Neural progenitor cell (in vitro differentiated cells): ENCODE data around the gene SPTB. TPM values are rescaled to one million over a fixed set of nuclear protein-coding genes. Genes with fewer than 3 reads are reported as not detected.

ENCODE experiments used
- DNase-seq: peaks from one replicate; pipeline ENCODE4 v3.0.0-alpha.2; 2016; ENCODE audit warnings: low spot score
- H2AFZ ChIP-seq: fragments of 200-600 bp; sonication (generic); replicated peaks from 2 replicates; pipeline ENCODE4 v1.6.1; 2016; ENCODE audit warnings: antibody characterized with exemption
- H3F3A ChIP-seq: fragments of 200-600 bp; sonication (generic); 2 replicates; pipeline ENCODE4 v1.6.1; 2016; ENCODE audit warnings: antibody characterized with exemption, low read depth
- H3K27ac ChIP-seq: fragments of 200-600 bp; sonication (generic); 2 replicates; pipeline ENCODE4 v1.5.1; 2016; ENCODE audit warnings: mild to moderate bottlenecking
- H3K27me3 ChIP-seq: fragments of 200-600 bp; sonication (generic); 2 replicates; pipeline ENCODE4 v1.6.1; 2016; ENCODE audit warnings: mild to moderate bottlenecking, moderate library complexity
- H3K36me3 ChIP-seq: fragments of 200-600 bp; sonication (generic); 2 replicates; pipeline ENCODE4 v1.5.1; 2016
- H3K4me1 ChIP-seq: fragments of 200-600 bp; sonication (generic); 2 replicates; pipeline ENCODE4 v1.6.1; 2016; ENCODE audit warnings: mixed run types
- H3K4me2 ChIP-seq: fragments of 200-600 bp; sonication (generic); 2 replicates; pipeline ENCODE4 v1.6.1; 2016
- H3K4me3 ChIP-seq: fragments of 200-600 bp; sonication (generic); 2 replicates; pipeline ENCODE4 v1.5.1; 2016
- H3K79me2 ChIP-seq: fragments of 200-600 bp; sonication (generic); 2 replicates; pipeline ENCODE4 v1.6.1; 2016; ENCODE audit warnings: low read depth
- H3K9ac ChIP-seq: fragments of 200-600 bp; sonication (generic); 2 replicates; pipeline ENCODE4 v1.6.1; 2016
- H3K9me3 ChIP-seq: fragments of 200-600 bp; sonication (generic); 2 replicates; pipeline ENCODE4 v1.5.1; 2016; ENCODE audit warnings: low read depth
- H4K20me1 ChIP-seq: fragments of 200-600 bp; sonication (generic); 2 replicates; pipeline ENCODE4 v1.6.1; 2016; ENCODE audit warnings: low read depth
- H3K27ac Mint-ChIP-seq: 3 replicates; pipeline ENCODE4 v1.8.0; 2021; ENCODE audit warnings: mixed read lengths
- H3K27me3 Mint-ChIP-seq: 2 replicates; pipeline ENCODE4 v1.8.0; 2022; ENCODE audit warnings: low read depth, mild to moderate bottlenecking, inconsistent platforms, moderate library complexity, mixed read lengths; ENCODE audit not compliant: insufficient read depth
- H3K36me3 Mint-ChIP-seq: 3 replicates; pipeline ENCODE4 v1.8.0; 2021; ENCODE audit warnings: mixed read lengths
- H3K4me1 Mint-ChIP-seq: 3 replicates; pipeline ENCODE4 v1.8.0; 2021; ENCODE audit warnings: mixed read lengths
- H3K4me3 Mint-ChIP-seq: 3 replicates; pipeline ENCODE4 v1.8.0; 2021; ENCODE audit warnings: mild to moderate bottlenecking, moderate library complexity, mixed read lengths
- H3K9me3 Mint-ChIP-seq: 3 replicates; pipeline ENCODE4 v1.8.0; 2020; ENCODE audit warnings: mixed read lengths
- EZH2 ChIP-seq: fragments of 200-600 bp; sonication (generic); IDR thresholded peaks from 2 replicates; pipeline ENCODE4 v1.6.1; 2017; ENCODE audit warnings: antibody characterized with exemption, mild to moderate bottlenecking, moderate library complexity
- EZH2phosphoT487 ChIP-seq: fragments of 200-600 bp; sonication (generic); IDR thresholded peaks from 2 replicates; pipeline ENCODE4 v1.6.1; 2017; ENCODE audit warnings: antibody characterized with exemption
- total RNA-seq: library from RNA; depleted of rRNA; stranded (reverse); fragments of >200 nt; gene quantifications from 2 replicates; pipeline ENCODE4 v1.2.3, GENCODE V29; 2015; ENCODE audit warnings: low replicate concordance
- TF ChIP-seq, protein P1 (sequence below): fragments of 200-600 bp; sonication (generic); IDR thresholded peaks from 2 replicates; pipeline ENCODE4 v1.5.1; 2017; ENCODE audit warnings: antibody characterized with exemption, mild to moderate bottlenecking

SPTB gene
- total RNA-seq, 1 donor from 2014 or later, result 0.09 TPM

DNA sequence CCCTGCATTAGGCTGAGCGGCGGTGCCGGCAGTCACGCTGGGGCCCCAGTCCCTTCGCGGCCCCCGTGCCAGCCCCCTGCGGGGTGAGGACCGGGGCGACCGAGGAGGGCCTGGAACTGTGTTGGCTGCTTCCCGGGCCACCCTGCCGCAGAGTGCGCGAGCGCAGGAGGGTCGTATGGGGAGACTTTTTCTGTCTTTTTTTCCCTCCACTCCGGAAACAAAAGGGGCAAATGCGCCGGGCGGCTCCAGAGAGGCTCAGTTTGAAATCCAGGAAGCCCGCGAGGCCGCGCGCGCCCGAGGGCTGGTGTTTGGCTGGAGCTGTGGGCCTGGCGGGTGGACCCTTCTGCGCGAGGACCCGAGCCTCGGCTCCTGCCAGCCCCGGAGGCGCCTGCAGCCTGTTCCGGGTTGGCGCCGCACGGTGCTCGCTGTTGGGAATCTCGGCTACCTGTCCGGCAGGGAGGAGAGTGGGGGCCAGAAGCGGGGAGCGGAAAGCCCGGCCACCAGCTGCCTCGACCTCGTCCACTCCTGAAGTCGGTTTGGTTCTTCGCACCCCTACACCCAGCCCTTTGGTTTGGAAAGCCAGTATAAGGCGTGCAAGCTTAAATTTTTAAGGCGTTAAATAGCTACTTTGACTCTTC lies 174.8 kb downstream of the SPTB start:
- Histone ChIP-seq H3K9me3 (no peaks in the 10 kb centered on the region), H2AFZ (peak overlapping the region; percentile 87), H4K20me1 (peaks cover 43% of the 10 kb centered on the region), H3K27me3 (peaks cover 21% of the 10 kb centered on the region), H3K27ac (no peak overlapping the region), H3K4me1 (peaks cover 78% of the 10 kb centered on the region), H3K36me3 (no peaks in the 10 kb centered on the region), H3K9ac (peak overlapping the region; percentile 41), H3K4me2 (peak overlapping the region; percentile 93), H3F3A (peaks cover 78% of the 10 kb centered on the region), H3K79me2 (peaks cover 57% of the 10 kb centered on the region), H3K4me3 (peak overlapping the region; percentile 82)
- H3K9me3 Mint-ChIP-seq, result no peaks in the 10 kb centered on the region
- H3K4me3 Mint-ChIP-seq, result peak overlapping the region; percentile 89
- H3K4me1 Mint-ChIP-seq, result peaks cover 73% of the 10 kb centered on the region
- peaks cover 2% of the 10 kb centered on the region for H3K36me3 Mint-ChIP-seq
- peak; percentile 47 for DNase-seq
- TF ChIP-seq EZH2phosphoT487 (no peak), EZH2 (no peak)
- TF ChIP-seq, protein P1, sequence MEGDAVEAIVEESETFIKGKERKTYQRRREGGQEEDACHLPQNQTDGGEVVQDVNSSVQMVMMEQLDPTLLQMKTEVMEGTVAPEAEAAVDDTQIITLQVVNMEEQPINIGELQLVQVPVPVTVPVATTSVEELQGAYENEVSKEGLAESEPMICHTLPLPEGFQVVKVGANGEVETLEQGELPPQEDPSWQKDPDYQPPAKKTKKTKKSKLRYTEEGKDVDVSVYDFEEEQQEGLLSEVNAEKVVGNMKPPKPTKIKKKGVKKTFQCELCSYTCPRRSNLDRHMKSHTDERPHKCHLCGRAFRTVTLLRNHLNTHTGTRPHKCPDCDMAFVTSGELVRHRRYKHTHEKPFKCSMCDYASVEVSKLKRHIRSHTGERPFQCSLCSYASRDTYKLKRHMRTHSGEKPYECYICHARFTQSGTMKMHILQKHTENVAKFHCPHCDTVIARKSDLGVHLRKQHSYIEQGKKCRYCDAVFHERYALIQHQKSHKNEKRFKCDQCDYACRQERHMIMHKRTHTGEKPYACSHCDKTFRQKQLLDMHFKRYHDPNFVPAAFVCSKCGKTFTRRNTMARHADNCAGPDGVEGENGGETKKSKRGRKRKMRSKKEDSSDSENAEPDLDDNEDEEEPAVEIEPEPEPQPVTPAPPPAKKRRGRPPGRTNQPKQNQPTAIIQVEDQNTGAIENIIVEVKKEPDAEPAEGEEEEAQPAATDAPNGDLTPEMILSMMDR, result no peak
- peaks cover 33% of the 10 kb centered on the region for H3K27me3 Mint-ChIP-seq
- no peak overlapping the region for H3K27ac Mint-ChIP-seq

DNA sequence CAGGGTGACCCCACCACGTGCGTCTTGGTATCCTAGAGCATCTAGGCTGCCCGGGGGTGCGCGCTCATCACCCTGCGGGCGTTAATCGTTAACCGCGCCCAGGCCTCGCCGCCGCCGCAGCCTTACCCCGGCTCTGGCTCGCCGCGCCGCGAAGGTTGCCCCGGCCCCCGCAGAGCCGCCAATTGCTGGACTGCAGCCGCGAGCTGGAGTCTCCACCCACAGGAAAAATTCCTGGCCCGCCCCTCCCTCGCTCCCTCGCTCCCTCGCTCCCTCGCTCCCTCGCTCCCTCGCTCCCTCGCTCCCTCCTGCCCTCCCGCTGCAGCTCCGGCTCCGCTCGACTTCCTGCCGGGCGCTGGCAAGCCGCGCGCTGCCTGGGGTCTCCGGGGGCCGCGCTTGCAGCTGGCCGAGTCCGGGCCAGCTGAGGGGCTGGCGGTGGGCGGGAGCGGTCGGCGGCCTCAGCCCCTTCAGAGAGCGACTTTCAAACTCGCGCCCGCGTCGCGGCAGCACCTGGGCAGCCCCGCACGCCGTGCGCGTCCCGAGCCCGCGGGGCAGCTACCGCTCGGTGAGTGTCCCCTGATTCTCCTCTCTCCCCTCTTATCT lies 175.5 kb downstream of the SPTB start, which contains the start of gene PLEKHG3:
Gene PLEKHG3, plus strand, starts transcription at position 282 of the 600 bp plus-strand sequence. CDS start 23,208 bp downstream, outside the sequence.
- TF ChIP-seq EZH2phosphoT487, result no peak
- TF ChIP-seq EZH2, result peak; percentile 41
- TF ChIP-seq, protein P1, result no peak
- Mint-ChIP-seq H3K4me3 (peak within 1 kb of the TSS; percentile 89), H3K36me3 (no peaks in the 10 kb centered on the region), H3K27me3 (peaks cover 33% of the 10 kb centered on the region), H3K9me3 (no peaks in the 10 kb centered on the region), H3K4me1 (peaks cover 71% of the 10 kb centered on the region), H3K27ac (no peak within 1 kb of the TSS)
- H3K4me1 ChIP-seq, result peaks cover 76% of the 10 kb centered on the region
- H2AFZ ChIP-seq, result peak within 1 kb of the TSS; percentile 87
- peaks cover 37% of the 10 kb centered on the region for H4K20me1 ChIP-seq
- no peak within 1 kb of the TSS for H3K27ac ChIP-seq
- peak within 1 kb of the TSS; percentile 93 for H3K4me2 ChIP-seq
- H3K4me3 ChIP-seq, result peak within 1 kb of the TSS; percentile 82
- H3K9me3 ChIP-seq, result no peaks in the 10 kb centered on the region
- H3K9ac ChIP-seq, result peak within 1 kb of the TSS; percentile 41
- H3F3A ChIP-seq, result peaks cover 74% of the 10 kb centered on the region
- H3K36me3 ChIP-seq, result no peaks in the 10 kb centered on the region
- DNase-seq, result peak; percentile 85
- H3K79me2 ChIP-seq, result peaks cover 51% of the 10 kb centered on the region
- H3K27me3 ChIP-seq, result peaks cover 21% of the 10 kb centered on the region

DNA sequence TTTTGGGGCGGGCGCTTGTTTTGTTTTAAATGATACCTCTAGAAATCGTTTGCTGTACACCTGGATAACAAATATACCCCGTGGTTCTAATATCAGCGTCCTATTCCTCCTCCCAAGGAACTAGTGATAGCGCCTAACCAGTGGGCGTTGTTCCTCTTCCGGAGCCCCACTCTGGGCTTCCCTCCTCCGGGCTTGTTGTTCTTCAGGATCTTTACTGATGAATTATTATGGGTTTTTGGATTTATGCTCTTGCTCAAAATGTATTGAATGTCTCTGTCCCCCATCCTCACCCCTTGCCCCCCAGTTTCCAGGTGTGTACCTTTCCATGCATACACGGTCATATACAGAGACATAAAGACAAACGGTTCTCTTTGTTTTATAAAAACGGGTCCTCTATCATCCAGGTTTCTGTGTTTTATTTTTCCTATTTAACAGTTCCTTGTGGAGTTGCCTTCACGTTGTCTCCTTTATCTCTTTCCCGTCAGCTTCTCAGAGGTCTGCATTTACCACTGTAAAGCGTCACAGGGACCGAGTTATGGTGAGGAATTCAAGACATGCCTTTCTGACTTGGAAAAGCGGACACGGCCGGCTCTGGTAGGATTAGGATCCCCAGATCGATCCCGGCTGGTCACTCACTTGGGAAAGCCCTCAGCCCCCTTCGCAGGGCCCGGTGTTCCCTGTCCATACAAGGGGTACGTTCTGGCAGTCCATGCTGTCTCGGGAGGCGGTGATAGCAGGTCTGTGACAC lies 176.1 kb downstream of the SPTB start:
- no peak overlapping the region for H3K27ac ChIP-seq
- no peaks in the 10 kb centered on the region for H3K36me3 ChIP-seq
- Mint-ChIP-seq H3K4me1 (peaks cover 71% of the 10 kb centered on the region), H3K27me3 (peaks cover 30% of the 10 kb centered on the region), H3K9me3 (no peaks in the 10 kb centered on the region), H3K36me3 (no peaks in the 10 kb centered on the region), H3K4me3 (peak overlapping the region; percentile 77), H3K27ac (no peak overlapping the region)
- H3K27me3 ChIP-seq, result peaks cover 21% of the 10 kb centered on the region
- peak overlapping the region; percentile 82 for H3K4me3 ChIP-seq
- H2AFZ ChIP-seq, result peak overlapping the region; percentile 87
- peak; percentile 78 for DNase-seq
- no peak overlapping the region for H3K9ac ChIP-seq
- H3K9me3 ChIP-seq, result no peaks in the 10 kb centered on the region
- H3K4me2 ChIP-seq, result peak overlapping the region; percentile 93
- H3F3A ChIP-seq, result peaks cover 67% of the 10 kb centered on the region
- H3K79me2 ChIP-seq, result peaks cover 44% of the 10 kb centered on the region
- peaks cover 31% of the 10 kb centered on the region for H4K20me1 ChIP-seq
- H3K4me1 ChIP-seq, result peaks cover 76% of the 10 kb centered on the region
- TF ChIP-seq EZH2 (peak; percentile 58), EZH2phosphoT487 (no peak)
- TF ChIP-seq, protein P1, result no peak
